Heart right ventricle (tissue), 16 donors: Measurements from ENCODE around the gene KCNMA1. TPM values are rescaled to one million over a fixed set of nuclear protein-coding genes. Genes with fewer than 3 reads are reported as not detected.

ENCODE experiments used
- ATAC-seq, 8 donors: fragments of 200-7000 bp; cut with Tn5 transposase; one replicate each; pipeline ENCODE4 v1.9.1; 2020; ENCODE audit warnings: mild to moderate bottlenecking in 8 of 8, moderate library complexity in 8 of 8, moderate number of reproducible peaks in 1 of 8
- DNase-seq, 2 donors: peaks; one replicate each; pipeline ENCODE4 v3.0.0-alpha.2; 2020
- H3K27ac ChIP-seq, 10 donors: fragments of 200-600 bp; sonication (generic) in 2 of 10; one replicate each; pipeline versions ENCODE4 v1.5.0 to v1.8.0; 2020 to 2022; ENCODE audit warnings: mild to moderate bottlenecking in 3 of 10
- H3K27me3 ChIP-seq, 7 donors: fragments of 200-600 bp; one replicate each; pipeline ENCODE4 v1.8.0; 2021 to 2022; ENCODE audit warnings: mild to moderate bottlenecking in 2 of 7
- H3K36me3 ChIP-seq, 9 donors: fragments of 200-600 bp; sonication (generic) in 1 of 9; one replicate each; pipeline versions ENCODE4 v1.5.0 to v1.8.0; 2020 to 2022; ENCODE audit warnings: mild to moderate bottlenecking in 2 of 9
- H3K4me1 ChIP-seq, 9 donors: fragments of 200-600 bp; sonication (generic) in 1 of 9; one replicate each; pipeline versions ENCODE4 v1.5.0 to v1.8.0; 2020 to 2022; ENCODE audit warnings: mild to moderate bottlenecking in 4 of 9
- H3K4me3 ChIP-seq, 10 donors: fragments of 200-600 bp; sonication (generic) in 2 of 10; one replicate each; pipeline versions ENCODE4 v1.5.0 to v1.8.0; 2020 to 2022; ENCODE audit warnings: mild to moderate bottlenecking in 7 of 10, moderate library complexity in 2 of 10
- H3K9me3 ChIP-seq, 11 donors: fragments of 200-600 bp in 10 of 11; sonication (generic) in 2 of 11; one replicate each; pipeline versions ENCODE4 v1.5.0 to v1.8.0; 2013 to 2022; ENCODE audit warnings: mild to moderate bottlenecking in 2 of 11, control low read depth in 1 of 11, moderate library complexity in 1 of 11
- WGBS, 2 donors: extraction: QIAGEN DNeasy Blood & Tissue Kit; methylation state at CpG; one replicate each; pipeline ENCODE4 v1.1.7; 2013; ENCODE audit warnings: inconsistent platforms in 1 of 2; 5-methylcytosine and 5-hydroxymethylcytosine counted together
- intact Hi-C, 10 donors: fragments of 100-400 bp; cut with DNase I; formaldehyde crosslinking; loops; one replicate each; pipeline versions ENCODE4 v1.11.1 to v1.14.2; 2022
- polyA plus RNA-seq, 2 donors: library from polyadenylated mRNA; stranded (reverse); fragments of 200-250 nt; gene quantifications; one replicate each; pipeline ENCODE4 v1.2.3, GENCODE V29; 2013
- total RNA-seq, 10 donors: library from RNA; stranded (reverse); fragmentation: NEBNext Ultra II Directional in 3 of 10; extraction: Animal tissue kit (Norgen Biotek cat#: 25700) in 3 of 10; gene quantifications; one replicate each; pipeline versions ENCODE4 v1.2.1 to v1.2.4, GENCODE V29; 2021 to 2023
- TF ChIP-seq, protein P1 (sequence below), 9 donors: fragments of 200-600 bp; sonication (generic) in 2 of 9; IDR thresholded peaks; one replicate each; pipeline versions ENCODE4 v1.5.0 to v1.8.0; 2021 to 2022; ENCODE audit warnings: antibody characterized with exemption in 9 of 9, mild to moderate bottlenecking in 5 of 9, moderate library complexity in 1 of 9
- donor health status: Arrhythmogenic right ventricular cardiomyopathy.
- donor health status: ischemic (EF 13 %, LVEDD 7.1; RV severe dilation, severe dysfunction).
- donor health status: healthy with polysubstance abuse.
- donor health status: DM: no; HTN: yes; CAD: no.
- donor health status: DM: no; HTN: no; CAD: no.
- donor health status: ischemic (EF 25% LVEDD 6.9; RV normal size, moderate dysfunction).
- donor health status: ischemic (EF 25% LVEDD 5.7; RV mildly dilated, moderate dysfunction).
- donor health status: healthy.
- donor health status: DM: yes; HTN: yes; CAD: no.
- donor health status: Ischemic cardiomyopathy.
- donor health status: ischemic (EF 35%, LVEDD 5.7; RV mildly dilated, moderate dysfunction).
- donor health status: nonischemic (EF 11% LVEDD 7.7; RV severe dilation, severe dysfunction).
- donor health status: DM: yes; HTN: yes; CAD: no.
- donor health status: PGD.
- donor health status: ischemic (EF 29% LVEDD 5.4; RV normal size, mild dysfunction).
- donor health status: nonischemic (EF 23%, LVEDD 6.1; RV moderate dilation, normal function).

The KCNMA1 gene
- total and polyA plus RNA-seq, 12 donors, result 0.59 to 5.3 (median 1.6) TPM

DNA sequence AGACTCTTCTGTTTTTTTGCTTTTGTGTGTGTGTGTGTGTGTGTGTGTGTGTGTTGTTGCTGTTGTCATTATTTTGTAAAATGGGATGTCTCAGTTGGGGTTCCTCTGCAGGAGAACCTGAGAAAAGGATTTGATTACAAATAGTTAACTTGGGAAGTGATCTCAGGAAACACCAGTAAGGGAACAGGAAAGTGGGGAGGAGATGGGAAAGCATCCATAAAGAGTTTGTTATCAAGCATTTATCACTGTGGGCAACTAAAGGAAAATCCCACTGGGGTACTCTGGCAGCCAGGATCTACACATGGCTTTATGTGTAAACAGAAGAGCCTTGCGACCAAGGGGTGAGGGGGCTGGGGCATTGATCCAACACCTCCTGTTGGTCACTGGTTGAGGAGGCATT is 485.4 kb downstream of the KCNMA1 start:
- H3K27me3 ChIP-seq, result no peaks in the 10 kb centered on the region
- H3K36me3 ChIP-seq, result no peaks in the 10 kb centered on the region
- H3K27ac ChIP-seq, result no peak overlapping the region
- intact Hi-C loops, result no loop called here
- DNase-seq (no peak), ATAC-seq (no peak)
- TF ChIP-seq, protein P1, sequence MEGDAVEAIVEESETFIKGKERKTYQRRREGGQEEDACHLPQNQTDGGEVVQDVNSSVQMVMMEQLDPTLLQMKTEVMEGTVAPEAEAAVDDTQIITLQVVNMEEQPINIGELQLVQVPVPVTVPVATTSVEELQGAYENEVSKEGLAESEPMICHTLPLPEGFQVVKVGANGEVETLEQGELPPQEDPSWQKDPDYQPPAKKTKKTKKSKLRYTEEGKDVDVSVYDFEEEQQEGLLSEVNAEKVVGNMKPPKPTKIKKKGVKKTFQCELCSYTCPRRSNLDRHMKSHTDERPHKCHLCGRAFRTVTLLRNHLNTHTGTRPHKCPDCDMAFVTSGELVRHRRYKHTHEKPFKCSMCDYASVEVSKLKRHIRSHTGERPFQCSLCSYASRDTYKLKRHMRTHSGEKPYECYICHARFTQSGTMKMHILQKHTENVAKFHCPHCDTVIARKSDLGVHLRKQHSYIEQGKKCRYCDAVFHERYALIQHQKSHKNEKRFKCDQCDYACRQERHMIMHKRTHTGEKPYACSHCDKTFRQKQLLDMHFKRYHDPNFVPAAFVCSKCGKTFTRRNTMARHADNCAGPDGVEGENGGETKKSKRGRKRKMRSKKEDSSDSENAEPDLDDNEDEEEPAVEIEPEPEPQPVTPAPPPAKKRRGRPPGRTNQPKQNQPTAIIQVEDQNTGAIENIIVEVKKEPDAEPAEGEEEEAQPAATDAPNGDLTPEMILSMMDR (IDR thresholded peaks at IDR 0.05), result no peak
- 66 to 70% methylated on average over 1 of the region's 1 CpG for WGBS, 2 donors
- H3K4me1 ChIP-seq, result peaks cover 0 to 7% (median 0%) of the 10 kb centered on the region in 9 donors
- H3K4me3 ChIP-seq, result no peak overlapping the region
- no peaks in the 10 kb centered on the region for H3K9me3 ChIP-seq

DNA sequence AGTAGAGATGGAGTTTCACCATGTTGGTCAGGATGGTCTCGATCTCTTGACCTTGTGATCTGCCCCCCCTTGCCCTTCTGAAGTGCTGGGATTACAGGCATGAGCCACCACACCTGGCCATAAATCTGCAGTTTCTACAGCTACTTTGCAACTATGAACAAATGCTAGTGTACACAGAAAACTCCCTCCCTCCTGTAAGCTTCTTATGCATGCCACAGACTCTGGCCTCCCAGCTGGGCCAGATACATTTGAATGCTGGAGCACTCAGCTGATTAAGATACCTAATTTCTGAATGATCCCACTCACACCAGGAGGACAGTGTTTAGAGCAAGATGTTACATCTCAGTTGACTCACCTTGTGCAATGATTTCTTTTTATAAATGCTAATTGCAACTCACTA is 486.2 kb downstream of the KCNMA1 start:
- H3K27ac ChIP-seq, result no peak overlapping the region
- TF ChIP-seq, protein P1 (IDR thresholded peaks at IDR 0.05), result no peak
- no peak overlapping the region for H3K4me3 ChIP-seq
- DNase-seq (no peak), ATAC-seq (no peak)
- 92 to 95% methylated on average over 1 of the region's 1 CpG for WGBS, 2 donors
- peaks cover 0 to 4% (median 0%) of the 10 kb centered on the region in 9 donors for H3K4me1 ChIP-seq
- H3K27me3 ChIP-seq, result no peaks in the 10 kb centered on the region
- no peaks in the 10 kb centered on the region for H3K9me3 ChIP-seq
- intact Hi-C loops, result no loop called here
- no peaks in the 10 kb centered on the region for H3K36me3 ChIP-seq

DNA sequence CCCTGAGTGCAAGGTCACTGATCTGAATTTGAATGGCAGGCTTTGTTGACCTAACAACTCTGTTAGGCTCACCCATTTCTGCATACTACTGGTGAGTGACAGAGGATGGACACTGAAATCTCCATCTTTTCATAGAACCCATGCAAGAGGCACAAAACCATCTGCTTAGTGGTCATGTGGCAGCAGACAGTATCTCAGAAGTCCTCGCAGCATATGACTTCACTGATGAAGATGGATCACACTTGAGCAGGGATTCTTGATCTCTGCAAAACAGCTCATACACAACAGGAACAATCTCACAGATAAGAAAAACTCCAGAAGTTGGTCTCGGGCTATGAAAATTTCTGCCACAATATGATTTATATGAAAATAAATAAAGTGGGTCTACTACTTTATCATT is 487.9 kb downstream of the KCNMA1 start:
- Histone ChIP-seq H3K27me3 (peaks cover 0 to 3% (median 0%) of the 10 kb centered on the region in 7 donors), H3K4me1 (no peaks in the 10 kb centered on the region), H3K36me3 (no peaks in the 10 kb centered on the region), H3K9me3 (no peaks in the 10 kb centered on the region), H3K4me3 (no peak overlapping the region), H3K27ac (no peak overlapping the region)
- WGBS, 2 donors, result 80 to 82% methylated on average over 2 of the region's 2 CpGs
- DNase-seq, result no peak
- no peak for ATAC-seq
- intact Hi-C loops, result no loop called here
- TF ChIP-seq, protein P1 (IDR thresholded peaks at IDR 0.05), result no peak

DNA sequence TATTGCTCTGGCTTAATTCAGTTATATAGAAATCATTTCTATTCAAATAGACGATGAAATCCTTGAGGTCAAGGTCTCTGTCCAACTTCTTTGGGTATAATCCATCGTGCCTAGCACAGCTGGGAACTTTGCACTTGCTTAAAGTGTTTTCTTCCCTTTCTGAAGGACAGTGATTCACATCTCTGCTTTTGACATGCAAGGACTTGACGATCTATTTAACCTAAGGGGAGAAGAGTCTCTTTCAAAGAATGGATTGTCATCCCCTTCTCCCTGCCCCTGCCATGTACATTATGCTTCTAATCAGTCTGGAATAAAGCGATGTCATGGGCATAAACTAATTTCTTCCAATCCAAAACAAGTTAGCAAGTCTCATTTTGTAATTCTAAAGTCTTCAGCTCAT is 488.6 kb downstream of the KCNMA1 start:
- 78 to 85% methylated on average over 4 of the region's 4 CpGs for WGBS, 2 donors
- Histone ChIP-seq H3K27me3 (peaks cover 0 to 3% (median 0%) of the 10 kb centered on the region in 7 donors), H3K4me3 (no peak overlapping the region), H3K36me3 (no peaks in the 10 kb centered on the region), H3K4me1 (no peaks in the 10 kb centered on the region), H3K9me3 (no peaks in the 10 kb centered on the region), H3K27ac (no peak overlapping the region)
- TF ChIP-seq, protein P1 (IDR thresholded peaks at IDR 0.05), result no peak
- no peak for DNase-seq
- no peak for ATAC-seq
- intact Hi-C loops, result no loop called here
